Psoas muscle (tissue), 8 donors: Measurements from ENCODE around the gene KCNMA1. TPM values are rescaled to one million over a fixed set of nuclear protein-coding genes. Genes with fewer than 3 reads are reported as not detected.

Source experiments
- ATAC-seq, 4 donors: fragments of 200-7000 bp; cut with Tn5 transposase; one replicate each; pipeline ENCODE4 v1.9.1; 2020; ENCODE audit warnings: moderate library complexity in 3 of 4, mild to moderate bottlenecking in 2 of 4
- DNase-seq, 2 donors: peaks; one replicate each; pipeline ENCODE4 v3.0.0-alpha.2; 2020
- H3K27ac ChIP-seq: fragments of 200-600 bp; one replicate; pipeline ENCODE4 v1.8.0; 2022
- H3K27me3 ChIP-seq, 3 donors: fragments of 200-600 bp in 1 of 3; one replicate each; pipeline versions ENCODE4 v1.6.1 to v1.8.0; 2013 to 2022; ENCODE audit warnings: low read length in 2 of 3, mild to moderate bottlenecking in 2 of 3, moderate library complexity in 1 of 3; ENCODE audit not compliant: insufficient read depth in 3 of 3
- H3K36me3 ChIP-seq, 2 donors: fragments of 200-600 bp in 1 of 2; one replicate each; pipeline versions ENCODE4 v1.6.1 to v1.8.0; 2013 to 2022; ENCODE audit warnings: low read depth in 1 of 2, mild to moderate bottlenecking in 1 of 2, moderate library complexity in 1 of 2; ENCODE audit not compliant: insufficient read depth in 1 of 2
- H3K4me1 ChIP-seq: fragments of 200-600 bp; one replicate; pipeline ENCODE4 v1.8.0; 2022
- H3K4me3 ChIP-seq: fragments of 200-600 bp; one replicate; pipeline ENCODE4 v1.8.0; 2022; ENCODE audit warnings: mild to moderate bottlenecking
- H3K9me3 ChIP-seq: fragments of 200-600 bp; one replicate; pipeline ENCODE4 v1.8.0; 2022
- WGBS, 3 donors: extraction: QIAGEN DNeasy Blood & Tissue Kit; methylation state at CpG; one replicate each; pipeline versions ENCODE4 v1.1.6 to v1.1.7; 2013; 5-methylcytosine and 5-hydroxymethylcytosine counted together
- intact Hi-C, 2 donors: fragments of 100-400 bp; cut with DNase I; formaldehyde crosslinking; loops; one replicate each; pipeline versions ENCODE4 v1.11.0 to v1.14.2; 2022
- polyA plus RNA-seq, 3 donors: library from polyadenylated mRNA; stranded (reverse); fragments of 200-250 nt; gene quantifications; one replicate each; pipeline ENCODE4 v1.2.3, GENCODE V29; 2013
- total RNA-seq, 4 donors: library from RNA; stranded (reverse); fragmentation: NEBNext Ultra II Directional in 2 of 4; extraction: Animal tissue kit (Norgen Biotek cat#: 25700) in 2 of 4; gene quantifications; one replicate each; pipeline versions ENCODE4 v1.2.1 to v1.2.4, GENCODE V29; 2021 to 2023
- TF ChIP-seq, protein P1 (sequence below): fragments of 200-600 bp; IDR thresholded peaks from one replicate; pipeline ENCODE4 v1.8.0; 2022; ENCODE audit warnings: antibody characterized with exemption
- donor health status: healthy with polysubstance abuse.
- donor health status: DM: no; HTN: no; CAD: no; lungs with moderate emphysema.
- donor health status: Bipolar disorder and iron deficiency.
- donor health status: healthy.
- donor health status: DM: yes; HTN: yes; CAD: no.
- donor health status: DM: no; HTN: no; CAD: no.
- donor health status: DM: no; HTN: no; CAD: no.
- donor health status: DM: yes; HTN: yes; CAD: no.

Gene KCNMA1
- total and polyA plus RNA-seq, 7 donors, result 7.9 to 53.0 (median 41.9) TPM

DNA sequence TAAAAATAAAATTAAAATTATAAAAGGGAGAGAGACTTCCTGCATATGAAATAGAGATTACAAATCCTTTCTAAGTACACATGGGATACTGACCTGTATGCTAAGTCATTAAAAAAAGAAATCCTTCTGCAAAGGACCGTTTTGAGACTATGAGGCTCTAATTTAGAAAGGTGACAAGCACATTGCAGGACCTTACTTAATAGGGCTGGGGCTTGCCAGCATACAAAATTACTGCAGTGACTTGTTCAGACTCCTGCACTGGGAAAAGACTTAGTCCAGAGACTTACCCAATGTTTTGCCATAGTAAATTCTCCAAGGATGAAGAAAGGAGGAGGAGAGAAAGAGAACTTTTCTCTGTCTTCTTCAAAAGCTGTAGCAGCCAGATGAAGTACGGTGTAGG is 193.6 kb downstream of the KCNMA1 start:
- Histone ChIP-seq H3K36me3 (no peaks in the 10 kb centered on the region), H3K4me1 (peaks cover 10% of the 10 kb centered on the region), H3K9me3 (no peaks in the 10 kb centered on the region), H3K27me3 (no peaks in the 10 kb centered on the region), H3K27ac (no peak overlapping the region), H3K4me3 (no peak overlapping the region)
- TF ChIP-seq, protein P1, sequence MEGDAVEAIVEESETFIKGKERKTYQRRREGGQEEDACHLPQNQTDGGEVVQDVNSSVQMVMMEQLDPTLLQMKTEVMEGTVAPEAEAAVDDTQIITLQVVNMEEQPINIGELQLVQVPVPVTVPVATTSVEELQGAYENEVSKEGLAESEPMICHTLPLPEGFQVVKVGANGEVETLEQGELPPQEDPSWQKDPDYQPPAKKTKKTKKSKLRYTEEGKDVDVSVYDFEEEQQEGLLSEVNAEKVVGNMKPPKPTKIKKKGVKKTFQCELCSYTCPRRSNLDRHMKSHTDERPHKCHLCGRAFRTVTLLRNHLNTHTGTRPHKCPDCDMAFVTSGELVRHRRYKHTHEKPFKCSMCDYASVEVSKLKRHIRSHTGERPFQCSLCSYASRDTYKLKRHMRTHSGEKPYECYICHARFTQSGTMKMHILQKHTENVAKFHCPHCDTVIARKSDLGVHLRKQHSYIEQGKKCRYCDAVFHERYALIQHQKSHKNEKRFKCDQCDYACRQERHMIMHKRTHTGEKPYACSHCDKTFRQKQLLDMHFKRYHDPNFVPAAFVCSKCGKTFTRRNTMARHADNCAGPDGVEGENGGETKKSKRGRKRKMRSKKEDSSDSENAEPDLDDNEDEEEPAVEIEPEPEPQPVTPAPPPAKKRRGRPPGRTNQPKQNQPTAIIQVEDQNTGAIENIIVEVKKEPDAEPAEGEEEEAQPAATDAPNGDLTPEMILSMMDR, result no peak
- DNase-seq (no peak), ATAC-seq (peak in 3 of 4 donors; percentile 92 to 94 (median 93))
- WGBS, 3 donors, result 18 to 27% (median 22%) methylated on average over 2 of the region's 2 CpGs
- intact Hi-C loops, result no loop called here

DNA sequence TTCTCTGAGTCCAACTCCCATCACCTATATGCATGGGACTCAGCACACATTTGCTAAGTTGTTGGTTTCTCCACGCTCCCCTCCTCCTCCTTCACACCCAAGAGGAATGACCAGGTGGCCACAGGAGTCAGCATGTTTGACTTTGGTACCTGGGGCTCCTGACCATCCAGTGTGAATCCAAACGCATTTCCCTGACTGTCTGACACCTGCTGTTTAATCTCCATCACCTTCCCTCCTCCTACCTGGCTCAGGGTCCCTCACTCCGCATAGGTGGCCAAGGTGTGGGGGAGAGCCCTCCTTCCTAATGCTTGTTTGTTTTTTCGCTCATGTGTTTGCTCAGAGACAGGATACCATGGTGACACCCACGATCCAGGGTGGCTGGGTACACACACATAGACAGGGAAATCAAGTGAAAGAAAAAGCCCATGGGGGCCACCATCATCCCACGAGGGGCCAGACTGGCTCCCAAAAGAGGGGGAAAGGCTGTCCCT is 194.9 kb downstream of the KCNMA1 start:
- 78 to 83% (median 83%) methylated on average over 6 of the region's 6 CpGs for WGBS, 3 donors
- H3K4me3 ChIP-seq, result no peak overlapping the region
- no peaks in the 10 kb centered on the region for H3K9me3 ChIP-seq
- no peak overlapping the region for H3K27ac ChIP-seq
- no peak for DNase-seq
- H3K4me1 ChIP-seq, result peaks cover 10% of the 10 kb centered on the region
- ATAC-seq, result no peak
- H3K36me3 ChIP-seq, result no peaks in the 10 kb centered on the region
- no peaks in the 10 kb centered on the region for H3K27me3 ChIP-seq
- intact Hi-C loops, result no loop called here
- TF ChIP-seq, protein P1, result no peak

DNA sequence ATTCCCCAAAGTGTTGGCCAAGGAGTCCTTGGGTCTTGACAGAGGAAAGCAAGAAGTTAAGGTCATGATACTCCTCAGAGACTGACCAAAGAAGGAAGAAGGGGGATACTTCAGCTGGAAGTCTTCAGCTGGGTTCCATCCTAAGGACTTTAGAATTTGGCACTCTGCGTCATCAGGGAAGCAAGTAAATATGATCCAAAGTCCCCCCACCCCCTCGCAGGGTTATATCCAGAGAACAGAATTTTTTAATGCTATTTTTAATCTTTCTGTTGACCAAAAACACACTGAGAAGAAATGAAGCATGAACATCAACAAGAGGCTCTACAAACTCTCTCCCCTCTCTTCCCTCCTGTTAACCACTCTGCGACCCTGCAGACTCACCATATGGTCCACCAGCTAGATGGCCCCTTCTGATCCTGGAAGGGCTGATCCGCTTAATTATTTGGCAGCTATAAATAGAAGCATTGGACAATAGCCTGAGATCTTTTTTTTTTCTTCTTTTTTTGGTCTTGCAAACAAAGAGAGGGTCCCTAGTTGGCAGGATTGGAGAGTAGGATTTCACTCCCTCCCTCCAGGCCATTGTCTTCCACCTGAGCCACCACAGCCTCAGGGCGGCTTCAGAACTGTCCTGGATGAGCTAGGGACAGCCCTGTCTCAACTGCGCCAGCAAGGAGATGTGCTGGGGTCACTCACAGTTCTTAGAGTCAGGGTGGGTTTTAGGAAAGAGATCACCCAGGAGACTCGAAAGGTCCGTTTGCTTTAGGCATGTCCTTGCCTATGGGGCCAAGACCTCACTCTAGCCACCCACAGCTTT is 196.0 kb downstream of the KCNMA1 start:
- intact Hi-C loops, result no loop called here
- Histone ChIP-seq H3K9me3 (no peaks in the 10 kb centered on the region), H3K27ac (no peak overlapping the region), H3K36me3 (no peaks in the 10 kb centered on the region), H3K27me3 (no peaks in the 10 kb centered on the region), H3K4me1 (peaks cover 10% of the 10 kb centered on the region), H3K4me3 (no peak overlapping the region)
- DNase-seq (no peak), ATAC-seq (no peak)
- TF ChIP-seq, protein P1, result no peak
- 79 to 86% (median 86%) methylated on average over 8 of the region's 8 CpGs for WGBS, 3 donors

DNA sequence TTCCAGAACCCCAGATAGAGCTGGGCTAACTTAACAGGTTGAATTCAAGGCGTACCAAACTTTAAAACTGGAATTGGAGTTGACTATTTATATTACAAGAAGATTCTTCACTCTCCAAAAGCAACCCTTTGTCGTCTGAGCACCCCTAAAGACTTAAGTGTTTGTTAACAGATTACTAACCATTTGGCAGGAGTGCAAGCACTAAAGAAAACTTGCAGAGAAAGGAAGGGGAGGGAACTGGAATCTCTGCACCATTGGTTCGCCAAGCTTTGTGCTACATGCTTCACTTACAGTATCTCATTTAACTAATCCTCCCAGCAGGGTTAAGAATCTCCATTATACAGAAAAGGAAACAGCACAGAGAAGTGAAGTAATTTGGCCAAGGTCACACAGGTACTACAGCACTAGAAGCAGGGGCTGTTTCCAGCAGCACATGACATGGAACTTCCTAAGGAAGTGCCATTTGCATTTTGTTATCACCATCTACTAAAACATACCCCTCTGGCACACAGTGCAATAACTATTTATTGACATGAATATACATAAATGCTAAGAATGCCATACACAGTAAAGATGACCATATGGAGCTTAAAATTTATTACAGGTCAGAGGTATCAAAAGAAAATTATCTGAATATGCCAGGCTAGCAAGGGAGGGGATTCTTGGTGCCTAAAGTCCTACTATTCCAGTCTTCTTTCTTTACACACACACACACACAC is 201.2 kb downstream of the KCNMA1 start:
- intact Hi-C loops, result no loop called here
- Histone ChIP-seq H3K27me3 (no peaks in the 10 kb centered on the region), H3K4me1 (no peaks in the 10 kb centered on the region), H3K9me3 (no peaks in the 10 kb centered on the region), H3K36me3 (no peaks in the 10 kb centered on the region), H3K27ac (no peak overlapping the region), H3K4me3 (no peak overlapping the region)
- DNase-seq (no peak), ATAC-seq (no peak)
- WGBS, 3 donors, result 86 to 89% (median 88%) methylated on average over 3 of the region's 3 CpGs
- TF ChIP-seq, protein P1, result no peak
